SIG-M5 (cell line): ENCODE data around the gene OR1I1.

ENCODE experiments used
- DNase-seq: peaks from one replicate; lab custom pipeline; 2025; lab: John Stamatoyannopoulos, UW

Gene OR1I1

GRCh38 chr19:15118789-15119494 lies 36.9 kb downstream of the OR1I1 start:
- DNase-seq, result no peak

GRCh38 chr19:15120135-15121026 lies 38.4 kb downstream of the OR1I1 start:
- no peak for DNase-seq

DNA sequence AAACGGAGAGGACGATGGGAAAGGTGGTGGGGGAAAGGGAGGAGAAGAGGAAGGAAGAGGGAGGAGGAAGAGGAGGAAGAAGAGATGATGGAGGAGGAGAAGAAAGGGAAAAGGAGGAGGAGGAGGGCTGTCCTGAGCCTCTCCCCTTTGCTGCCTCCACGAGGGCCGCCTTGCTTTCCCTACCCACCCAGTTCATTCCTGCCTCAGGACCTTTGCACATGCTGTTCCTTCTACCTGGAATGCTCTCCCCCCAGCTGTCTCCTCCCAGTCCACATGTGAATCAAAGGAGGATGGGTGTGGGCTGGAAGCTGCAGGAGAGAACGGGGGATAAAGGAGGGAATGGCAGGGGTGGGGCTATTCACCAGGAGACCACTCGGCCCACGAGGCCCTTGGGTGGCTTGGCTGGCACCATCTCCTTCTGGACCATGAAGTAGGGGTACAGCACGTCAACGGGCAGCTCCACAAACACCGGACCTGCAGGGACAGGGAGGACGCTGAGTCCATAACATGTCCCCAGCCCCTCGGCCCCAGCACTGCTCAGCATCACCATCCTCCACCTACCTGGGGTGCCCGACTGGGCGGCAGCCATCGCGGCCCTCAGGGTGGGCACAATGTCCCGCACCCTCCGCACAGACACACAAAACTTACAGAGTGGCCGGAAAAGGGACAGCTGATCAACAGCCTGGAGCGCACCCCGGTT lies 40.5 kb downstream of the OR1I1 start:
- no peak for DNase-seq

GRCh38 chr19:15123031-15123890 lies 41.2 kb downstream of the OR1I1 start:
- no peak for DNase-seq

- DNase-seq, result no peak
Measured at GRCh38 chr19:15123900-15124299, 41.9 kb downstream of the OR1I1 start.

DNA sequence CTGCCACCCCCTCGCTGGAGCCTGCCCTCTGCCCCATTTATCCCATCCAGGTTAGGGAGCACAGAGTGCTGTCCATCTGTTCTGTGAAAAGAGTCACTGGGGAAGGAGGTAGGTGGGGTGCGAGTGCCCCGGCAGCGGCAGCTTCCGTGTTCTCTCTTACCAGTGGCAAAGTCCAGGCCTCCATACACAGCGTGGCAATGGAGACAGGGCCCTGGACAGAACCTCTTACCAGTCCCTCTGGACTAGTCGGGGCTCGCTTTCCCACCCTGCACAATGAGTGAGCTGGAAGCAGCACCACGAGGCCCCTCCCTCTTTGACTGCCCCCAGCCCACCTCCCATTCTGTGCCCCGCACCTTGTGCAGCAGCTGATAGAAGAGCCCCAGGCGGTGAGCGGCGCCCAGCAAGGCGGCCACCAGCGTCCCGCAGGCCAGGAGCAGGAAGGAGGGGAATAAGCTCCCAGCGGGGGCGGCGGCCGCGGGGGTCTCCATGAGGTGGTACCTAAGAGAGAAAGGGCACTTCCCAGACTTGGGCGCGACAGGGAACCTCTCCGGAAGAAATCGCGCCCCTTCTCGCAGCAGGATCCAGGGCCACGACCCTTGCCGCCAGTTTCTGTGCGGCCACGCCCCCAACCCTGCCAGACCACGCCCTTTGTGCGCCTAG lies 42.7 kb downstream of the OR1I1 start:
- no peak for DNase-seq

GRCh38 chr19:15125232-15126067 lies 43.4 kb downstream of the OR1I1 start:
- peak; percentile 79 for DNase-seq

DNA sequence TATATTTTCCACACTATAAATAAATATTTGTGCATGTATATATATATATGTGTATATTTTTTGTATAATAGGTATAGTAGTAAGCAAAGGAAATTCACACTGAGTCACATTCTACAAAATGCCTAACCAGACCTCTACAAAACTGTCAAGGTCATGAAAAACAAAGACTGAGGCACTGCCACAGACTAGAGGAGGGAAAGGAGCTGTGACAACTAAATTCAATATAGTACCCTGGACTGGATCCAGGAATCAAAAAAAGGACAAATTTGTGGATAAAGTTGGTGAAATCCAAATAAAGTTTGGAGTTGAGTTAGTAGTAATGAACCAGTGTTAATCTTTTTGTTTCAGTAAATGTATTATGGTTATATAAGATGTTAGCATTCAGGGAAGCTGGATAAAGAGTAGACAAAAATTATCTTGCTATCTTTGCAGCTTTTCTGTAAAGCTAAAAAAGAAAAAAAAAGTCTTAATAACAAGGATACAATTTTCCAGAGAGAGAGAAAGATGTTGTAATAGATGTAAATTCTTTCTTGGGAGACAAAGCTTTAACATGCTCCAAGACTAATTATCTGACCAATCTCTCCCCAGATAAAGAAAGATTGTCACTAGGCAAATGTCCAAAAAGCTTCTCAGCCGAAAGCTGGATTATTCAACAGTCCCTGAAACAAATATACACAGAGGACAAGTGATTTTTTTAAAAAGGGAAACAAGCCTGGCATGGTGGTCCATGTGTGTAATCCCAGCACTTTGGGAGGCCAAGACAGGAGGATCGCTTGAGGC lies 44.3 kb downstream of the OR1I1 start:
- DNase-seq, result no peak

GRCh38 chr19:15128162-15128770 lies 46.3 kb downstream of the OR1I1 start:
- no peak for DNase-seq

DNA sequence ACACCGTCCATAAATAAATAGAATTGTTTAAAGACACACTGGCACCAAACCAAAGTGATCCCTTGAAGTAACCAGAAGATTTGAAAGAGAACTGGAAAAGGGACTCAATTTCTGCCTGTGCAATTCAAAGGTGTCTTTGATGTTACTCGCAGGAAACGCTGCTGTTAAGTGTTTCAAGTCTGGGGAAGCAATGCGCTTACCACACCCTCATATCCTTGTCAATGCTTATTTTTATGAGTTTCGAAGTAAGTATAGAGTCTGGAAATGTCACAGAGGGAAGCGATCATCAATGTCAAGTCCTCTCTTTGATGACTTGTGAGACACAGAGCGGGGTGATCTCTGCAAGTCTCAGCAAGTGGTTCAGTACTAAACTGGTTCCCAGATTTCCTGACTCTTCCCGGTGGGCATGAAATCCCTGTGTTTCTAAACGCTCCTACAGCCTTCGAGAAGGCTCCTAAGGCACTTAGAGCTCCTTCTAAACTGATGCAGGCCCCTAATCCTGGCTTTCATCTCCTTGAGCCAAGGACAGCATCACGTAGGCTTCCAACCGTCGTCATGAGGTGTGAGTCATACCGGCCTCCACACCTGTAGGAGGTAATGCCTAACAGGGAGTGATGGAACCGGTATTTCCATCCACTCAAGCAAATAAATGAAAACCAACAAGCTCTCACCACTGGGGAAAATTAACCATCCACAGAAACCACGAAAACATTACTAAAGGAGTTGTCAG lies 48.0 kb downstream of the OR1I1 start:
- no peak for DNase-seq

DNA sequence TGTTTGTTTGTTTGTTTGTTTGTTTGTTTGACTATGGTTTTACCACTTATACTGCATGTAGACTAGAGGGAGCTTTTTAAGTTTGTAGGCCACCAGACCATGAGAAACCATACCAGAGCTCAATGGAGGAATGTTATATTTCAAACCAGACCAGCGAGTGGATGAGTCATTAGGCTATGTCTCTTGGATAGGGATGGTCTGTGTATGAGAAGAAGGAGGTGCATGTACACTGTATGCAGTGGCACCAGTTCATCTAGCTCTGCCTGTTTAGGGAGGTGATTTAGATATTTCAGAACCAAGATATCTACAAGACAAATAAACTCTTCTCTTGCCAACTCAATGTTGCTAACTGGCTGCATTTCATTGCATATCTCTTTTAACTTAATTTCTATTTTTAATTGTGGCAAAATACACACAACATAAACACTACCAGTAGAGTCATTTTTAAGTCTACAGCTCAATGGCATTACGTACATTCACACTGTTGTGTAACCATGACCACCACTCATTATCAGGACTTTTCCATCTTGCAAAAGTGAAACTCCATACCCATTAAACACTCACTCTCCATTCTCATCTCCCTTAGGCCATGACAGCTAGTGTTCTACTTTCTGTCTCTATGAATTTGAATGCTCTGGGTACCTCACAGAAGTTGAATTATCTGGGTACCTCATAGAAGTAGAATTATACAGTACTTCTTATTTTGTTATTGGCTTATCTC lies 54.4 kb downstream of the OR1I1 start:
- DNase-seq, result no peak

DNA sequence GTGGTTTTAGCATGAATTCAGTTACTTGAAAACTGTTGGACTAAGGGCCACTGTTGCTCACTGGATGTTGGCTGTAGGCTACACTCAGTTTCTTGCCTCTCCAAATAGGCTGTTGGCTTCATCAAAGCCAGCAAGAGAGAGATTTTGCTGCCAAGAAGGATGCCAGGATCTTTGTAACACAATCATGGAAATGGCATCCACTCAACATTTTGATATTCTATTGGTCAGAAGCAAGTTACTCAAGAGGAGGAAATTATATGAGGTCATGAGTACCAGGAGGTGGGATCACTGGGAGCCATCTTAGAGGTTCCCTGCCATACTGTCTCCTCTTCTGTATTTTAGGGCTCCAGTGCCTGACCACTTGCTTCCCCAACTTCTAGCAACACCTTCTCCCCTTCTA lies 55.8 kb downstream of the OR1I1 start:
- DNase-seq, result no peak

- no peak for DNase-seq
Measured at GRCh38 chr19:15138427-15138826, 56.4 kb downstream of the OR1I1 start.

GRCh38 chr19:15141143-15141542 lies 59.1 kb downstream of the OR1I1 start:
- DNase-seq, result no peak

DNA sequence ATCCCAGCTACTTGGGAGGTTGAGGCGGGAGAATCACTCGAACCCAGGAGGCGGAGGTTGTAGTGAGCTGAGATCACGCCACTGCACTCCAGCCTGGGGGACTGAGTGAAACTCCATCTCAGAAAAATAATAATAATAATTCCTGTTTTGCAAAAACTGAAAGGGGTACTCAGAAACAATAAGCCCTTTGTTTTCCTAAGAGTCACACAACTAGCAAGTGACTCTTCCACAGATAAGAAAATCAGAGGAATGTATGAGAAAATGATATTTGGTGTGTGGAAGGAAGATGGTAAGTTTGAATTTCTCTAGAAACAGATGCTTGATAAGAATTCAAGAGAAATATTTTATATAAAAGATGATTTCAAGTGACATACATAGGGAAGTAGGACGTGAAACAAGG lies 60.3 kb downstream of the OR1I1 start:
- DNase-seq, result no peak
